HL-60 (cell line): ENCODE data around the gene INSIG1.

Experiments
- CTCF ChIP-seq: IDR thresholded peaks from one replicate; pipeline ENCODE4 v1.5.1; 2011; ENCODE audit warnings: low read length, control low read depth, inconsistent platforms; ENCODE audit not compliant: insufficient read depth
- REST ChIP-seq: IDR thresholded peaks from 2 replicates; pipeline ENCODE4 v1.6.1; 2012; ENCODE audit warnings: low read depth; ENCODE audit not compliant: insufficient replicate concordance

- TF ChIP-seq CTCF, result no peak
- TF ChIP-seq REST, result no peak
These were observed 15.0 kb downstream of the INSIG1 start for GRCh38 chr7:155312633-155313032.
